Colon (tissue), 2 donors: Measurements from ENCODE around the gene MCL1.

Source experiments
- FAIRE-seq: peaks from 2 replicates; lab custom pipeline; 2012; peaks lifted over from hg19 to GRCh38; lab: Jason Lieb, UNC
- donor health status: control.
- donor health status: control.

MCL1 gene

DNA sequence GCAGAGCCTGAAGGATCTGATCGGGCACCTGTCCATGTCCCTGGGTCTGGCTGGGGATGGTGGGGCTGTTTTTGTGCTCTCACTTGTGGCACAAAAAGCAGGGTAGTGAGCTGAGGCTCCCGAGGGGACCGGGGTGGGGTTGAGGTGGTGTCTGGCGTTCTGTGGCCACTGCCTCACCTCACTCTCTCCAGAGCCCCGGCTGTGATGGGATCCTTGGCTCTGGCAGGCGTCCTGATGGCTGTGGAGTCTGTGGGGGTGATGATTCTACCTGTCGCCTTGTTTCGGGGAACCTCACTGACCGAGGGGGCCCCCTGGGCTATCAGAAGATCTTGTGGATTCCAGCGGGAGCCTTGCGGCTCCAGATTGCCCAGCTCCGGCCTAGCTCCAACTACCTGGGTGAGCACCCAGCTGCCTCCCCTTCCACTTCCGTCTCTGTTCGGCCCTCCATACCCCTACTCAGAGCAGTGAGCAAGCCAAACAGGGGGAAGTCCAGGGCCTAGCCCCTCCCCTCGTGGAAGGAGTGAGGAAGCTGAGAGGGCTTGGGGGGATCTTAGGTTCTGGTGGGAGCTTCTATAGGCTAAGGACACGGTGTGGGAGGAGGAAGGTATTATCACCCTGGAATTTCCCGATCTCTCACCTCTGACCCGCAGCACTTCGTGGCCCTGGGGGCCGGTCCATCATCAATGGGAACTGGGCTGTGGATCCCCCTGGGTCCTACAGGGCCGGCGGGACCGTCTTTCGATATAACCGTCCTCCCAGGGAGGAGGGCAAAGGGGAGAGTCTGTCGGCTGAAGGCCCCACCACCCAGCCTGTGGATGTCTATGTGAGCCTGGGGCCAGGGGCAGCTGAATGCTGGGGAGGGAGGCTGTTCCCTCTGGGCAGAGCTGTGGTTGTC is 23.2 kb downstream of the MCL1 start:
- no peak for FAIRE-seq

DNA sequence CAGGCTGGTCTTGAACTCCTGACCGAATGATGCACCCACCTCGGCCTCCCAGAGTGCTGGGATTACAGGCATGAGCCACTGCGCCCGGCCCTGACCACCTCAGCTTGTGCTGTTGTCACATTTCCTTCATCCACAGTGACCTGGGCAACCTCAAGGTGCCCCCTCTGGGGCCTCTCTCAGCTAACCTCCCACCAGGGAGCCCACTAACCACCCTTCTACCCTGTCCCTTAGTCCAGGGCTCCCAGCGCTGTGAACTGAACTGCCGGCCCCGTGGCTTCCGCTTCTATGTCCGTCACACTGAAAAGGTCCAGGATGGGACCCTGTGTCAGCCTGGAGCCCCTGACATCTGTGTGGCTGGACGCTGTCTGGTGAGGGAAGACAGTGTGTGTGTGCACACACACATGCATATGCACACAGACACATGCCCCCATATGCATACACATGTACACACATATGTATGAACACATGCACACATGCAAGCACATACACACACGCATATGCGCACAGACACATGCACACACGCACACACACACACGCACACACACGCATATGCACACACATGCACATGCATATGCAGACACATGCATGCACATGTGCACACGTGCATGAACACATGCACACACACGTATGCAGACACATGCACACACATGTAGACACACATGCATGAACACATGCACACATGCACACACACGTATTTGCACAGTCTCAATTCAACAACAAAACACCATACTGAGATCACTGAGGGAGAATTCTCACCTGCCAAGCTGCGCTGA is 24.0 kb downstream of the MCL1 start:
- no peak for FAIRE-seq

DNA sequence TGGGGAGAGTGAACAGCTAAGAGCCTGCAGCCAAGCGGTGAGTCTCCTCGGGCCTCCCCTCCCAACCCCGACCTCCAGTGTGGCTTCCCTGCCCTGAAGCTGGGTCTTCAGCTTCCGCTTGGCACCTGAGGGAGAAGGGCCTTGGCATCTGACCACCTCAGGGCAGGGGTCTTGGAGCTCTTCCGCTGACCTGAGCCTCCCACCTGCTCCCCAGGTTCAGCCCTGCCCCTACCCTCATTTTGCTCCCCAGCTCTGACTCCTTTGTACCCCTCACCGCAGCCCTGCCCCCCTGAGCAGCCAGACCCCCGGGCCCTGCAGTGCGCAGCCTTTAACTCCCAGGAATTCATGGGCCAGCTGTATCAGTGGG is 25.3 kb downstream of the MCL1 start:
- no peak for FAIRE-seq

DNA sequence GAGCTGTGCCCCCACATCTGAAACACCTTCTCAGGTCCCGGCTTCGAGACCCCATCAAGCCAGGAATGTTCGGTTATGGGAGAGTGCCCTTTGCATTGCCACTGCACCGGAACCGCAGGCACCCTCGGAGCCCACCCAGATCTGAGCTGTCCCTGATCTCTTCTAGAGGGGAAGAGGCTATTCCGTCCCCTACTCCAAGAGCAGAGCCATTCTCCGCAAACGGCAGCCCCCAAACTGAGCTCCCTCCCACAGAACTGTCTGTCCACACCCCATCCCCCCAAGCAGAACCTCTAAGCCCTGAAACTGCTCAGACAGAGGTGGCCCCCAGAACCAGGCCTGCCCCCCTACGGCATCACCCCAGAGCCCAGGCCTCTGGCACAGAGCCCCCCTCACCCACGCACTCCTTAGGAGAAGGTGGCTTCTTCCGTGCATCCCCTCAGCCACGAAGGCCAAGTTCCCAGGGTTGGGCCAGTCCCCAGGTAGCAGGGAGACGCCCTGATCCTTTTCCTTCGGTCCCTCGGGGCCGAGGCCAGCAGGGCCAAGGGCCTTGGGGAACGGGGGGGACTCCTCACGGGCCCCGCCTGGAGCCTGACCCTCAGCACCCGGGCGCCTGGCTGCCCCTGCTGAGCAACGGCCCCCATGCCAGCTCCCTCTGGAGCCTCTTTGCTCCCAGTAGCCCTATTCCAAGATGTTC is 25.9 kb downstream of the MCL1 start:
- no peak for FAIRE-seq

DNA sequence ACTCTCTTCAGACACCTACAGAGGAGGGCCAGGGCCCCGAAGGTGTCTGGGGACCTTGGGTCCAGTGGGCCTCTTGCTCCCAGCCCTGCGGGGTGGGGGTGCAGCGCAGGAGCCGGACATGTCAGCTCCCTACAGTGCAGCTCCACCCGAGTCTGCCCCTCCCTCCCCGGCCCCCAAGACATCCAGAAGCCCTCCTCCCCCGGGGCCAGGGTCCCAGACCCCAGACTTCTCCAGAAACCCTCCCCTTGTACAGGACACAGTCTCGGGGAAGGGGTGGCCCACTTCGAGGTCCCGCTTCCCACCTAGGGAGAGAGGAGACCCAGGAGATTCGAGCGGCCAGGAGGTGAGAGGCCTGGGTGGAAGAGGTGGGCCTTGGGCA is 26.5 kb downstream of the MCL1 start:
- no peak for FAIRE-seq

DNA sequence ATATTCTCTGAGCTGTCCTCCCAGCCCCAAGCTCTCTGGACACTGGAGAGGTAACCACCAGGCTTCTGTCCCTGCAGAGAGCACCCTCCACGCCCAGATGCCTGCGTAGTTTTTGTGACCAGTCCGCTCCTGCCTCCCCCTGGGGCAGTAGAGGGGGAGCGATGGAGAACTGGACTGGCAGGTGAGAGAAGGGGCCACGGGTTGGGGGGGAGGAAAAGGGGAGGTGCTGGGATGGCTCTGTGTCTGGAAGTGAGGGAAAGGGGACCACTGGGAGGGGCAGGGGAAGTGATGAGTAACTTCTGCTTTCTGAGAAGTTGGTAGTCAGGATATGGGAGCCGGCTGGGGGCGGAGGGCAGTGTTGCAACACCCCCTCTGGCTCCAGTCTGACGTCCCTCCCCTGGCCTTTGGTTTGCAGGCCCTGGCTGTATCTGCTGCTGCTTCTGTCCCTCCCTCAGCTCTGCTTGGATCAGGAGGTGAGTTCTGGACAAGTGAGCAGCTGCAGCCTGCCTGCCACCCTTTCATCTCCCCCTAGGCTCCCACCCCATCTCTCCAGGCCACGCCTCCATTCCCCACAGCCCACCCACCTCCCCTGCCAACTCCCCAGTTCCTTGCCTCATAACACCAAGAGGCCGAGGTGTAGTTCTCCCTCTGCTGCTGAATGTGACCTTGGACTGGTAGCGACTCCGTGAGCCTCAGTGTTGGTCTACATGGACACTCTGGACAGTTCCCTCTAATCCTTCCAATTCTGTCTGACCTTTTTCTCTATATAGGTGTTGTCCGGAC is 27.1 kb downstream of the MCL1 start:
- no peak for FAIRE-seq

DNA sequence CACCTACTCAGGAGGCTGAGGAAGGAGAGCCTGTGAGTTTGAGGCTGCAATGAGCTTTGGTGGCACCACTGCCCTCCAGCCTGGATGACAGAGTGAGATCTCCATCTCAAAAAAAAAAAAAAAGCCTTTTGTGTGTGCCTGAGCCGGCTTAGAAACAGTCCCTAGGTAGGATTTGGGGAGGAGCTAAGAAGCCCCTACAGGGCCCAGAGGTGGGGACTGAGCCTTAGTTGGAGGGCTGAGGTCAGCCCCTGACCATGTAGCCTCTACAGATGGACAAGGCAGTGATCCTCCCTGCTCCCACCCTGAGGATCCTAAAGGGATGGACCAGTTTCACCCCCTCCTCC is 27.7 kb downstream of the MCL1 start:
- FAIRE-seq, result no peak

DNA sequence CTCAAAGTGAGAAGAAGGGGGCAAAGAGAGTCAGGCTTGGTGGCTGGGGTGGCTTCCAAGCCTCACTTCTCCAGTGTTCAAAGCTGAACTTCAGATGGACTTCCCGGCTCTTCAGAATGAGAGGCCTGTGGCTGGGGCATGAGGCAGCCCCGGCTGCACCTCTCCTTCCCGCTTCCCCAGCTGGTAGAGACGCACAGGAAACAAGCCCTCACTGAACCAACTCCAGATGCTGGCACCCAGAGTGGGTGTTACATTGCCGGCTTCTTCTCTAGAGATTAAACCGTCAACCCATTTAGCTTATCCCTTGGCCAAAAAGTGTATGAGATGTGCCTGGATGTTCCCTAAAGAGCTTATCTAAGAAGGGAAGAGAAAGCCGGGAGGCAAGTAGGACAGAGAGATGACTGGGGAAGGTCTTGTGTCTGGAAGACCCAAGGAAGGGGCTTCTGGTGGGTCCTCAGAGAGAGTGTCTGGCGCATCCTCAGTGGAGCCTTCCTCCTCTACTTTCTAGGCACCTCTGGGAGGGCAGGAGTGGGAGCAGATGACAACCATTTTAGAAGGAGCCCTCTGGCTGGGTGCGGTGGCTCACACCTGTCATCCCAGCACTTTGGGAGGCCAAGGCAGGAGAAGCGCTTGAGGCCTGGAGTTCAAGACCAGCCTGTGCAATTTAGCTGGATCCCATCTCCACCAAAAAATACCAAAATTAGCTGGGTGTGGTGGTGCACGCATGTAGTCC is 28.2 kb downstream of the MCL1 start:
- no peak for FAIRE-seq

DNA sequence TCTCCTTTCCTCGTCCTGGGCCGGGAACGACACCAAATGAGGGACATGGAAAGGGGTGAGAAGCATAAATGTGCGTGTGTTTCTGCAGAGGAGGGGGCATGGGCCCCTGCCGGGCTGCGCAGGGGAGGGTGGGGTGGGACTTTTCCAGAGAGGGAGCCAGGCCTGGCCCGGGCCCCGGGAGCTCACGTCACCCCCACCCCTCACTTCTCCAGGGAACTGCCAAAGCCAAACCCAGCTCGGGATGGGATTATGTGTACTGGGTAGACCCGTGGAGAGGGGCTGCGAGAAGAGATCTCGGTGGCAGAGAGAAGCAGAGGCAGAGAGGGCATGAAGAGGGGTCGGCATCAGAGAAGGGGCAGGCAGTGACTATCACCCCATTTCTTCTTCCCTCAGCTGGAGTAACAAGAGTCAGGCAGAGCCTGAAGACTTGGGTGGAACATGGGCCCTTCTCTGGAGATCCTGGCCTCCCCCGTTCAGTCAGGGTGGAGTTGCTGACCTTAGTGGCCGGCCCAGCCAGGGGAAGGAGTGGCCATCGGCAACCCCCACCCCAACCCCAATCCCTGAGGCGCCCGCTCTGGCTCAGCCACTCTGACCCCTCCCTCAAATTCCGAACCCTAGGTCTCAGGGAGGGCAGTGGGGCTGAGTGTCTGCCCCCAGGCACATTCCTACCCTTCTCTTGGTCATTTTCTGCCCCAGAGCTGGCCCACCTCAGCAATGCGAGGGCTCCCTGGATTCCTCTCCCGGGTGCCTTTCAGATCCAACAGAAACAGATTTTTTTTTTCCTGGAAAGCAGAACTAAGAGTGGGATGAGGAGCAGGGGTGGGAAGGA is 29.0 kb downstream of the MCL1 start:
- FAIRE-seq, result no peak

DNA sequence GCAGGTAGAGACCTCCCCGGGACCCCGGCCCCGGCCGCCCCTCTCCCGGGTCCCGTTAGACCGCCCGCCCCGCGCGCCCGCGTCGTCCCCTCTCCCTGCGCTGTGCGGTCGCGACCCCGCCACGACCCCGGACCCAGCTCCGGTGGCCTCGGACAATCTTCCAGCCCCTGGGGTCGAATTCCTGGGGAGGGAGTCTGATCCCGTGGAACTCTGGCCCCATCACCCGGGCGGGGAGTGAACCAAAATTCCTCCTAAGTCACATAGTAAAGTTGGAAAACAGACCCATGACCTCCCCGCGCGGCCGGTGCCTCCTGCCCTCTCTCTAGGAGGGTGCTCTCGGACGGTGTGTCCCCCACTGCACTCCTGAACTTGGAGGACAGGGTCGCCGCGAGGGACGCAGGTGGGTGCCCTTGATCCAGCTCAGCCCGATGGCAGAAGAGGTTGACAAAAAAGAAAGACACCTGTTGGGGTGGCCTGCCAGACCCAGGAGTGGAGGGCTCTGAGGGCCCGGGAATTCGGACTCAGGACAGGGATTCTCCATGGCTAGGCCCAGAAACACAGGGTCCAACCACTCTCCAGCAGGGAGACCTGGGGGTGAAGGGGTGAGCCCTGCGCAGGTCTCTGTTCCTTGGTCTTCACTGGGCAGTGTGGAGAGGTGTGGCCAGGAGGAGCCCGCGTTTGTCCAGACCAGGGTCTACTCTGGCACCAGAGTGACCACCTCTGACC is 29.8 kb downstream of the MCL1 start:
- FAIRE-seq, result no peak

DNA sequence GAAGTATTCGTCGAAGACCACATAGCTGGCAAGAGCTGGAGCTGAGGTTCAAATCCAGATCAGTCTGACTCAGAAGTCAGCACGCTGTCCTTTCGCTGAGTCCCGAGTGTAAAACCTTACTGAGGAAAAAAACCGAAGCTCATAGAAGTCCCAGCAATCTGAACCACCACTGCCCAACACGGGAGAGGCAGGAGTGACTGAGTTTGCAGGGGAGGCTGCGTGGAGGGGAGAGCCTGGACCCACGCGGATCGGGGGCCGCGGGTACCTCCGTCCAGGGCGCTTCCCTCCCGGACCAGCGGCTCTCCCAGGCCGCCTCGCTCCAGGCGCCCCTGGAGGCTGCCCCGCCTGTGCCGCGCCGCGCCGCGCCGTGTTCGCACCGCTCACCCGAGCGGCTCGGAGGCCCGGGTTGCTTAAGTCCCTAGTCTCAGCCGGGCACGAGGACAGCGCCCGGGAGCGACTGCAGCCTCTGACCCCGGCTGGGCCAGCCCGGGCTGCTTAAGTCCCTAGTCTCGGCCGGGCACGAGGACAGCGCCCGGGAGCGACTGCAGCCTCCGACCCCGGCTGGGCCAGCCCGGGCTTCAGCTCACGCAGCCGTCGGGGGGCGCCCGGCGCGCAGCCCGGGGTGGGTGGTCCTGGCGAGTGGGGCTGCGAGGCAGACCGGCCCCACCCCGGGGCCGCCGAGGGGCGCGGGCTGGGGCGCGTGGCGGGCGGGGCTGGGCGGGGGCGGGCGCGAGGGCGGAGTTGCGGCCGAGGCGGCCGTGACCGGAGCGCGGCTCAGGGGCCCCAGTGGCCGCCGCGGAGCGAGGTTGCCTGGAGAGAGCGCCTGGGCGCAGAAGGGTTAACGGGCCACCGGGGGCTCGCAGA is 30.5 kb downstream of the MCL1 start, which contains the start of gene ADAMTSL4:
TSS of gene ADAMTSL4 (plus strand) at position 777 of the 864 bp plus-strand sequence. CDS start 2,881 bp downstream, outside the sequence.
- no peak for FAIRE-seq

DNA sequence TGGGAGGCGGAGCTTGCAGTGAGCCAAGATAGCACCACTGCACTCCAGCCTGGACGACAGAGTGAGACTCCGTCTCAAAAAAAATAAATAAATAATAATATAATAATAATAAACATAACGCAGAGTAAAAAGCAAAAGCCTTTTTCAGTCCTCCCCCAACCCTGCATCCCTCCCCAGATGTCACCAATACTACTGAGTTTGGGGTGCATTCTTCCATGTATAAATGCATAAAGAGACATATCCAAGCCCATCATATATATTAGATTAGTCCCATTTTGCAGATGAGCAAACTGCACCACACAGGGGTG is 31.1 kb downstream of the MCL1 start:
- no peak for FAIRE-seq

DNA sequence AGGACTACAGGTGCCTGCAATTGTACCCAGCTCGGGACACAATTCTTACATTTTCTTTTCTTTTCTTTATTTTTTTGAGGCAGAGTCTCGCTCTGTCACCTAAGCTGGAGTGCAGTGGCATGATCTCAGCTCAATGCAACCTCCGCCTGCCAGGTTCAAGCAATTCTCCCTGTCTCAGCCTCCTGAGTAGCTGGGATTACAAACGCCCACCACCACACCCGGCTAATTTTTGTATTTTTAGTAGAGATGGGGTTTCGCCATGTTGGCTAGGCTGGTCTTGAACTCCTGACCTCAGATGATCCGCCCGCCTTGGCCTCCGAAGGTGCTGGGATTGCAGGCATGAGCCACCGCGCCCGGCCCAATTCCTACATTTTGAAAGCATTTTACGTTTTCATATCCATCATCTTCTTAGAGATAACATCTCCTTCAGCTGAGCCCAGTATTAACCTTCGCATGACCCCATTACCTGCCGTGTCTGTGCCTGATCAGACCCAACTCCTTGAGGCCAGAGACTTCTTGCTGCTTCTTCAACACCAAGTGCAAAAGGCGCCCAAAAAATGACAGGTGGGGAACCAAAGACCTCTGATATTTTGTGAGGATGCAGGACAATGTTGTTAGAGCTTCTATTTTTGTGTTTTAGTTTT is 33.0 kb downstream of the MCL1 start:
- FAIRE-seq, result no peak

DNA sequence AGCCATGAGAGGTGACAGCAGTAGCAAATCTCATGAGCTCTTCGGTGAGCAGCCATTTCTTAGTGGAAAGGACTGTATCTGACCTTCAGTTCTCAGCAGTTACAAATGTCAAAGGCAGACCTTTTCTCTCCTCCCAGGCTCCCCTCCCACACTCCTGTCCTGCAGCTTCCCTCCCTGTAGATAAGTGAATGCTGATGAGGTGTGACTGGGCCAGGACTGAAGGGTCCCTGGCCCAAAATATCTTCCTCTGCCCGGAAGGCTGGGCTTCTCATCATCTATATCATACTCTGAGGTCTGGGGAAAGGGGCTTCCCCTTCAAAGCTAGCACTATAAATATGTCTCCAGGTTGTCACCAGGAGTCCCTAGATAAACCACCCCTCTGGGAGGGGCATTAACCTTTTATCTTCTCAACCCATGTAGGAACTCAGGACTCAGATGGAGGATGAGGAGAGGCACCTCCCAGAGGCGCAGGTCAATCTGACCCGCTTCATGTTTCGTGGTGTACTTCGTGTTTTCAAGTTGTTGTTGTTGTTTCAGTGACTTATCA is 33.9 kb downstream of the MCL1 start:
- no peak for FAIRE-seq

DNA sequence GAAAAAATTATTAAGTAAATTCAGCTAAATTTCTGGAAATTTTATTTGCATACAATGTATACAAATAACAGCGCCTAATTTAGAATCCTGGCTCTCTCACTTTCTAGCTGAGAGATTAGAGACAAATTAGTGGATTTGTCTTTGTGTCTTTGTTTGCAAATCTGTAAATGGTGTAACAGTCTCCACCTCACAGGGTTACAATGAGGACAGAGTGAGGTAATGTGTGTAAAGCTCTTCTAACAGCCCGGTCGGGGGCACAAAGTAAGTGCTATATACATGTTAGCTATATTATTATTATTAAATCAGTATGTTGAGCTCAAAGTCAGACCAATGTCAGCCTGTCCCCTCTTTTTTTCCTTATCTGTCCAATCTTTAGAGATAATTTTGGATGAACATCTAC is 35.2 kb downstream of the MCL1 start:
- FAIRE-seq, result no peak

DNA sequence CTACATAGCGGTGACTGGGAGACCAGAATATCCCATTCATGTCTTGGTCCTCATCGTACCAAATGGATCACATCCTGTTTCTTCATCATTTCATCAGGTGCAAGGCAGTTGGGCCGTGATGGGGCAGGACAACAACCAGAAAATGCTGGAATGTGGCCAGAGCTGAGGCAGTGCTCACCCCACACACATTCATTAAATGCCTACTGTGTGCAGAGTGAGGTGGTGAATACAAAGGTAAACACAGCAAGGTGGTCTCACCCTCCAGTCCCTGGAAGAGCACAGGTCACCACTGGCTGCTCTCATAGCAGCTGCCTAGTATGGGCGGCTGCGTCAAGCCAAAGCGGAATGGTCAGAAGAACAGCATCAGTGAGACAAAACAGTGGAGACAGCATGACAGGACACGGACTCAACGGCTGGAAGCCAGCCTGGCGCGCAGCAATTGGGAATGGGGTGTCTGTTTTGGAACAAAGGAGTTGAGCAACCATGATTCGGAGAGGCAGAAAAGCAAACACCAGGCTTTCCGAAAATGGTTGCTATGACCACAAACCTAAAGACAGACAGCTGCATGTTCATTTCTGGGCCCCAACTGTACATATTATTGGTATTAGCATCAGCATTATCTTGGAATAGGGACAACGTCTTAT is 35.8 kb downstream of the MCL1 start:
- no peak for FAIRE-seq
